HG02973 (cell line): ENCODE measurements around the gene GPR15LG.
"Not testable (repeated sequence)": the region's sequence is repeated elsewhere in the genome, so short reads cannot be mapped to it uniquely, and the experiment has no call there.

Experiments used
- ATAC-seq: cut with Tn5 transposase; IDR thresholded peaks from one replicate; pipeline ENCODE4 v1.9.1; 2021; ENCODE audit warnings: moderate library complexity; ENCODE audit not compliant: unreplicated experiment

GPR15LG gene

DNA sequence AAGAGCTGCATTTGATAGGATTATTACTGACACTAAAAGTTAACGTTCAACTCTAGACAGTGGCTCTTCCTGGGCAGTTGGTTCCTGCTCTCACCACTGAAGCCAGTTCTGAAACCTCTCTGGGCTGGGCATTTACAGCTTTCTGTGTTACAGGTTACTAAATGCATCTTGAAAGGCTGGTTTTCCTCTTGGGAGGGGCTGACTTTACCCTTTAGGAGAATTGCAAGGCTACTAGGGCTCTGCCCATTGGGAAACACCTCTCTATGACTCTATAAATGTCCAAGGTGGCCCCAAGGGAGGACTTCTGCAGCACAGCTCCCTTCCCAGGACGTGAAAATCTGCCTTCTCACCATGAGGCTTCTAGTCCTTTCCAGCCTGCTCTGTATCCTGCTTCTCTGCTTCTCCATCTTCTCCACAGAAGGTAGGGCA, at the start of gene GPR15LG:
GPR15LG (plus strand) TSS at position 301 of the 429 bp plus-strand sequence; CDS start at position 352, 51 bp downstream.
- no peak for ATAC-seq

- not testable (repeated sequence) for ATAC-seq
These were observed 47.5 kb upstream of the GPR15LG start for GRCh38 chr10:84125910-84126784.

GRCh38 chr10:84126785-84127167, 46.8 kb upstream of the GPR15LG start:
- ATAC-seq, result no peak

GRCh38 chr10:84135836-84136235, 37.8 kb upstream of the GPR15LG start:
- no peak for ATAC-seq

DNA sequence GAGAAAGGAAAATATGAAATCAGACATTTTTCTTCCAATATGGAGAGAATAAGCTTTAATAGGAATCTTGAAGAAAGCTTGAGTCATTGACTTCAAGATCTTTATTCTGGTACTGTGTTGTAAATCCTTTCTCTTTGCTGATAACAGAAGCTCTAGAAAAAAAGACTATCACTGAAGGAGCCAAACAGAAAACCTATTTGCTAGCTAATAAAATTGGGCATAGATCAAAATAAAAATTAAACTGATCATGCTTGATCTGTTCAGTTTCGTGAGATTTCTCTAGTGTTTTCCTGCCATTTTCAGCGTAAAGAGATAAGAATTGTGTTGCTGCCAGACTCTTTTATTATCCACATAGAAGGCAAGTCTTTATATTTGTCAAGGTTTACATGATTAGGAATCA, 35.8 kb upstream of the GPR15LG start:
- ATAC-seq, result no peak

GRCh38 chr10:84138478-84139125, 35.0 kb upstream of the GPR15LG start:
- ATAC-seq, result no peak

DNA sequence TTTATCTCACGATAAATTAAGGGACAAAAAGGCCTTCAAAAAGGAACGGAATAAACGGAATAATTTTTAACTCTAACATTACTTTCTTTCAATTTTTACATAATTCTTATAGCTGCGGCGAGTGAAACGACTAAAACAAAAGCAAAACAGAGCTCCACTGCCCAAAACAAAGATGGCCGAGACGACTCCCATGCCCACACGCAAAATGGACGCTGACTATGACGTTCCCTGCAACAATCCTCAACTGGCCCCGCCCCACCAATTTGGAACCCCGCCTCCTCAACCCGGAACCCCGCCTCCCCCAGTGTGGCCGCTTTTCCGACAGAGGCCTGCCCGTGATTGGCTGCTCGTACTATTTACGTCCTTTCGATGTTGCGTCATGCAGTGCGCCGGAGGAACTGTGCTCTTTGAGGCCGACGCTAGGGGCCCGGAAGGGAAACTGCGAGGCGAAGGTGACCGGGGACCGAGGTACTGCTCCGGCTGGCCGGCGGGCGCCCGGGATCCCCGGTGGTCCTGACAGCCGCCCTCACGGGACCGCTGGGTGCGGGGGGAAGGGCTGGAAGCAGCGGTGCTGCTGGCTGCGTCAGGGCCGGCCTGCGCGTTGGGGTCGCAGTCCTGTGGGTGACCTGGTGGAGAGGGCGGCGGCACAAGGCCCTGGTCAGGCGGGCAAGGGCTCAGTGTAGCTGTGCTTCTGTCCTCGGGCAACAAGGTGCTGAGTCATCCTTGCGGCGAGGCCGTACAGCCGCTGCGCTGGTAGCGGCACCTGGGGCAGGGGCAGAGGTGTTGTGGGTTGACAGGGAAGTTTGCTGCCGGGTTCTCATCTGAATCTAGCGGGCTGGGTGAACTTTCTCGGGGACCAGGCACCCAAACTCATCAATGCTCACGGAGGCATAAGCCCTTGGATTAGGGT, 34.2 kb upstream of the GPR15LG start, which contains the start of gene GHITM:
GHITM (plus strand) TSS at position 384 of the 910 bp plus-strand sequence. CDS start 1,992 bp downstream, outside the sequence.
- peak; percentile 98 for ATAC-seq

GRCh38 chr10:84140036-84140379, 33.6 kb upstream of the GPR15LG start:
- no peak for ATAC-seq

DNA sequence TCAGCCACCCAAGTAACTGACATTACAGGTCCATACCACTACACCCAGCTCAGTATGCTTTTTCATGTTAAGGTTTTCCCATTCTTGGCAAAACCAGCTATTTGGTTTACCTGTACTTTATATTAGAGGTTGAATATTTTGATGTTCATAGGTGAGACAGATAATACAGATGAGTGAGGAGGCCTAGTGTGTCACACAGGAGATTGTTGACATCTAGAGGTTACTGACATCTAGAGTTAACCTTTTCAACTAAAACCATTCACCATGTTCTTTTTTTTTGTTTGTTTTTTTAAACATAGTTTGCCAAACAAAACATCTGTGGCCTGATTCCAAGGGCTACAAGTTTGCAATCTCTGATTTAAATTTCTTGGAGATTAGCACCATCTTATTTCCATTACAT, 26.3 kb upstream of the GPR15LG start:
- ATAC-seq, result no peak

DNA sequence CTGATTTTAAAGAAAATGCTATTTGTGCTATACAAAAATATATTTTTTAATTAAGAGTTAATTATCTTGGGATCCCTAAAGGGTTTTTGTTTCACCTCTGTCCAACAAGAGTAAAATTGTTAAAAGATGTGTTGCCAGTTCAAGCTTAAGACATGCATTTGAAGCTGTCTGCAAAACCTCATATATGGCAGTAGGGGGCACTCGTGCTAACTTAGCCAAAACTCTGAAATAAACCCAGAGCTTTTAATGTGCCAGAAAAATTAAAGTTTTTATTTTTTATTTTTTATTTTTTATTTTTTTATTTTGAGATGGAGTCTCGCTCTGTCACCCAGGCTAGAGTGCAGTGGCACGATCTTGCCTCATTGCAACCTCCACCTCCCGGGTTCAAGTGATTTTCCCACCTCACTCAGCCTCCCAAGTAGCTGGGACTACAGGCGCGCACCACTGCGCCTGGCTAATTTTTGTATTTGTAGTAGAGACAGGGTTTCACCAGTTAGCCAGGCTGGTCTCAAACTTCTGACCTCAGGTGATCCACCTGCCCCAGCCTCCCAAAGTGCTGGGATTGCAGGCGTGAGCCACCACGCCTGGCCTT, 25.5 kb upstream of the GPR15LG start:
- peak; percentile 60 for ATAC-seq

- no peak for ATAC-seq
These were observed 23.7 kb upstream of the GPR15LG start for GRCh38 chr10:84149854-84150253.

GRCh38 chr10:84152769-84153168, 20.8 kb upstream of the GPR15LG start:
- no peak for ATAC-seq

DNA sequence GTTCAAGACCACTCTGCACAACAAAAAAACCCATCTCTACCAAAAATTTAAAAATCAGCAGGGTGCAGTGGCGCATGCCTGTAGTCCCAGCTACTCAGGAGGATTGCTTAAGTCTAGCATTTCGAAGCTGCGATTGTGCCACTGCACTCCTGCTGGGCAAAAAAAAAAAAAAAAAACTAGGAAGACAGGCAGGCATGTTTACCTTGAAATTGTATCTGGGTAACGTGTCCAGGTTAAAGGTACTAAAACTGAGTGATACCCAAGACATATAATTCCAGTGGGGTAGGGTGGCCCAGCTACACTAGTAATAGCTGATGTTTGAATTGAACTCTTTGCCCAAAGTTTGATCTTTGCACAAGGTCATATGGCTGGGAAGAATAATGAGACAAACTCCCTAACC, 18.1 kb upstream of the GPR15LG start:
- no peak for ATAC-seq

GRCh38 chr10:84156009-84156408, 17.6 kb upstream of the GPR15LG start:
- no peak for ATAC-seq

DNA sequence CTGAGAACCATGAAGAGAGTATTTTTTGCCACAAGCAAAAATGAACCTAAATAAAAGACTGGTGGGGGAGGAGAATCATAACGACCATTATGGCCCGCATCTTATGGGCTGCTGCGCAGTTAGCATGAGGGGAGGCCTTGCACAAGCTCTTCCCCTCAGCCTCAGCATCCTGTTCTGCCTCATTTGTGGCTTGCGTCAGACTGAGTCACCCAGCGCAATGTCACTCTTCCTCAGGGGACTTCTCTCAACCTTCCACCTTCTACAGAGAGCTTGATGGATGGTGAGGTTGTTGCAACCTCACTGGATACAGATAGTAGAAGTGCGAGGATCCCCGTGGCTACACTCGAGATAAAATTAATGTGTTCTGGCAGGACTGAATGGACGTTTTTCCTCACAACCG, 16.8 kb upstream of the GPR15LG start:
- ATAC-seq, result no peak

GRCh38 chr10:84158061-84158460, 15.5 kb upstream of the GPR15LG start:
- ATAC-seq, result no peak

GRCh38 chr10:84158550-84158949, 15.1 kb upstream of the GPR15LG start:
- ATAC-seq, result no peak

- ATAC-seq, result no peak
These were observed 14.4 kb upstream of the GPR15LG start for GRCh38 chr10:84159076-84159685.

GRCh38 chr10:84160663-84161362, 12.8 kb upstream of the GPR15LG start:
- no peak for ATAC-seq

- no peak for ATAC-seq
These were observed 9.6 kb upstream of the GPR15LG start for GRCh38 chr10:84163996-84164395.
